Loucy (cell line): Measurements from ENCODE around the gene CLEC2L.
A peak's percentile ranks its signal among the peaks of the same experiment; 100 is the strongest.

Experiments used
- H2AFZ ChIP-seq: fragments of 200-600 bp; sonication (generic); 2 replicates; pipeline ENCODE4 v1.6.0; 2016; ENCODE audit warnings: antibody characterized with exemption, mild to moderate bottlenecking, low read length, moderate library complexity
- H3F3A ChIP-seq: fragments of 200-600 bp; 2 replicates; pipeline ENCODE4 v1.6.0; 2016; ENCODE audit warnings: antibody characterized with exemption, low read depth, mild to moderate bottlenecking
- H3K27me3 ChIP-seq: fragments of 200-600 bp; sonication (generic); 2 replicates; pipeline ENCODE4 v1.6.1; 2014; ENCODE audit warnings: low read length, mild to moderate bottlenecking; ENCODE audit not compliant: insufficient read depth, poor library complexity, severe bottlenecking
- H3K36me3 ChIP-seq: fragments of 200-600 bp; sonication (generic); 2 replicates; pipeline ENCODE4 v1.6.1; 2016; ENCODE audit warnings: low read length; ENCODE audit not compliant: insufficient read depth
- H3K4me1 ChIP-seq: fragments of 200-600 bp; sonication (generic); 2 replicates; pipeline ENCODE4 v1.5.1; 2014; ENCODE audit warnings: low read length, mild to moderate bottlenecking; ENCODE audit not compliant: insufficient read depth, poor library complexity, severe bottlenecking
- H3K4me2 ChIP-seq: fragments of 200-600 bp; sonication (generic); 2 replicates; pipeline ENCODE4 v1.6.0; 2014; ENCODE audit warnings: antibody characterized with exemption, low read length, low read depth, mild to moderate bottlenecking; ENCODE audit not compliant: poor library complexity, severe bottlenecking
- H3K4me3 ChIP-seq: fragments of 200-600 bp; sonication (generic); 2 replicates; pipeline ENCODE4 v1.5.1; 2014; ENCODE audit warnings: low read length, mild to moderate bottlenecking, mixed read lengths; ENCODE audit not compliant: poor library complexity, severe bottlenecking
- H3K79me2 ChIP-seq: fragments of 200-600 bp; sonication (generic); 2 replicates; pipeline ENCODE4 v1.6.1; 2014; ENCODE audit warnings: low read length; ENCODE audit not compliant: insufficient read depth
- H3K9ac ChIP-seq: fragments of 200-600 bp; sonication (generic); 2 replicates; pipeline ENCODE4 v1.6.0; 2014; ENCODE audit warnings: mild to moderate bottlenecking, low read depth, low read length, moderate library complexity; ENCODE audit not compliant: poor library complexity, severe bottlenecking
- H3K9me2 ChIP-seq: fragments of 200-600 bp; sonication (generic); replicated peaks from 2 replicates; pipeline ENCODE4 v1.6.1; 2016; ENCODE audit warnings: low read depth, low read length, mixed read lengths
- H3K9me3 ChIP-seq: fragments of 200-600 bp; sonication (generic); 2 replicates; pipeline ENCODE4 v1.6.1; 2014; ENCODE audit warnings: mild to moderate bottlenecking, antibody characterized with exemption, low read length, low read depth; ENCODE audit not compliant: insufficient read depth
- H4K20me1 ChIP-seq: fragments of 200-600 bp; sonication (generic); 2 replicates; pipeline ENCODE4 v1.6.0; 2014; ENCODE audit warnings: antibody characterized with exemption, low read length, mild to moderate bottlenecking; ENCODE audit not compliant: insufficient read depth, poor library complexity, severe bottlenecking
- EZH2phosphoT487 ChIP-seq: fragments of 200-600 bp; IDR thresholded peaks from 2 replicates; pipeline ENCODE4 v1.6.1; 2018; ENCODE audit warnings: antibody characterized with exemption, mild to moderate bottlenecking, moderate library complexity, borderline replicate concordance
- TF ChIP-seq, protein P1 (sequence below): fragments of 200-600 bp; sonication (generic); conservative IDR thresholded peaks from 2 replicates; pipeline ENCODE4 v1.5.1; 2014; ENCODE audit warnings: mild to moderate bottlenecking, antibody characterized with exemption, low read length

Gene CLEC2L

DNA sequence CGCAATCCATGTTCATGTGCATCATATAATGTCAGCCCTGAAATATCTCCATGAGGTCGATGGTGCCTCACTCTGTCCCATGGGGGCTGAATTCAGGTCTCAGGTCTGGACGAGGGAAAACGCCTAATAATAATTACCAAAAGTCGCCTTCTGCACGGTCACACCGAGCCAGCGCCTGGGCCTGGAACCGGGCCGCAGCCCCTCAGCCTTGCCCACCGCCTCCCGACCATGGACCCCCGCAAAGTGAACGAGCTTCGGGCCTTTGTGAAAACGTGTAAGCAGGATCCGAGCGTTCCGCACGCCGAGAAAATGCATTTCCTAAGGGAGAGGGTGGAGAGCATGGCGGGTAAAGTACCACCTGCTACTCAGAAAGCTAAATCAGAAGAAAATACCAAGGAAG, 21.3 kb upstream of the CLEC2L start:
- Histone ChIP-seq H3K9me2 (no peaks in the 10 kb centered on the region), H3K36me3 (no peaks in the 10 kb centered on the region)
- TF ChIP-seq, protein P1, sequence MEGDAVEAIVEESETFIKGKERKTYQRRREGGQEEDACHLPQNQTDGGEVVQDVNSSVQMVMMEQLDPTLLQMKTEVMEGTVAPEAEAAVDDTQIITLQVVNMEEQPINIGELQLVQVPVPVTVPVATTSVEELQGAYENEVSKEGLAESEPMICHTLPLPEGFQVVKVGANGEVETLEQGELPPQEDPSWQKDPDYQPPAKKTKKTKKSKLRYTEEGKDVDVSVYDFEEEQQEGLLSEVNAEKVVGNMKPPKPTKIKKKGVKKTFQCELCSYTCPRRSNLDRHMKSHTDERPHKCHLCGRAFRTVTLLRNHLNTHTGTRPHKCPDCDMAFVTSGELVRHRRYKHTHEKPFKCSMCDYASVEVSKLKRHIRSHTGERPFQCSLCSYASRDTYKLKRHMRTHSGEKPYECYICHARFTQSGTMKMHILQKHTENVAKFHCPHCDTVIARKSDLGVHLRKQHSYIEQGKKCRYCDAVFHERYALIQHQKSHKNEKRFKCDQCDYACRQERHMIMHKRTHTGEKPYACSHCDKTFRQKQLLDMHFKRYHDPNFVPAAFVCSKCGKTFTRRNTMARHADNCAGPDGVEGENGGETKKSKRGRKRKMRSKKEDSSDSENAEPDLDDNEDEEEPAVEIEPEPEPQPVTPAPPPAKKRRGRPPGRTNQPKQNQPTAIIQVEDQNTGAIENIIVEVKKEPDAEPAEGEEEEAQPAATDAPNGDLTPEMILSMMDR: no peak
- TF ChIP-seq EZH2phosphoT487: no peak

DNA sequence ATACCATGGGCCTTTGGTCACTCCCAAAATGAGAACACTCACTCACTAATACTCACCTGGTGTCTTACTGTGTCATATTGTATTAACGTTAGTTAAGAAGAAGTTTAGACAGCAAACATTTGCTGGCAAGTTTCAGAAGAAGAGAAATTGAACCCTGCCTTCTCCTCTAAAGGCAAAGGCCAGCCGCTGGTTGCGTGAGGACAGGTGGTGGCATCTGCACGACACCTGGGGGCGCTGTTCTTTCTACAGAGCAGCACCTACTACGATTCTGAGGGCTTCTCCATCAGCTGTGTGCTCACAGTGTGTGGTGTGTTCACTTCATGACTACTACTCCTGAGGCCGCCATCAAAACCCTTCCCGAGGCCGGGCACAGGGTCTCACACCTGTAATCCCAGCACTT, 17.9 kb upstream of the CLEC2L start:
- H3K9me3 ChIP-seq: no peaks in the 10 kb centered on the region
- H3K4me1 ChIP-seq: no peaks in the 10 kb centered on the region
- H3K9me2 ChIP-seq: no peaks in the 10 kb centered on the region
- no peak for TF ChIP-seq EZH2phosphoT487
- TF ChIP-seq, protein P1: peak; percentile 71
- no peak overlapping the region for H3K9ac ChIP-seq
- H3K79me2 ChIP-seq: no peaks in the 10 kb centered on the region
- no peak overlapping the region for H3K4me3 ChIP-seq
- H2AFZ ChIP-seq: no peak overlapping the region
- no peaks in the 10 kb centered on the region for H4K20me1 ChIP-seq
- no peak overlapping the region for H3K4me2 ChIP-seq
- H3K36me3 ChIP-seq: no peaks in the 10 kb centered on the region
- H3K27me3 ChIP-seq: no peaks in the 10 kb centered on the region
- no peaks in the 10 kb centered on the region for H3F3A ChIP-seq

More for the DNA sequence above, 21.3 kb upstream of the CLEC2L start:
- Histone ChIP-seq H3K4me2 (no peak overlapping the region), H4K20me1 (no peaks in the 10 kb centered on the region), H3K9ac (no peak overlapping the region), H2AFZ (no peak overlapping the region), H3K9me3 (no peaks in the 10 kb centered on the region), H3F3A (no peaks in the 10 kb centered on the region), H3K79me2 (no peaks in the 10 kb centered on the region), H3K27me3 (no peaks in the 10 kb centered on the region), H3K4me1 (no peaks in the 10 kb centered on the region), H3K4me3 (no peak overlapping the region)

DNA sequence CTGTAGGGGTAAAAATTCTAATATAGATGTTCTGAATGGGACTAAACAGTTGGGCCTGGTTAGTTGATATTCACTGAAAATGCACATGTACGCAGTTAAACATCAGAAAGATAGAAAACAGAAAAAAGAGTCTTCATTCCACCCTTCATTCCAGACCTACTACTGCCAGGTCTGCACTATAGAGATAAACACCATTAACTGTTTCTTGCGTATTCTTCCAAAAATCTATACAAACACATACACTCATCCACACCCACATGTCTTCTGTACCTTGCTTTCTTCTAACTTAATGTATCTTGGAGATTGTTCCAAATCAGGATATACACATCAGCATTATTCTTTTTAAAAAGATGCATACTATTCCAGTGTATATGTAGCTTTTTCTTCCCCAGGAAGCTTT, 13.9 kb upstream of the CLEC2L start:
- no peak for TF ChIP-seq EZH2phosphoT487
- TF ChIP-seq, protein P1: no peak
- H3F3A ChIP-seq: no peaks in the 10 kb centered on the region
- H3K9me2 ChIP-seq: no peaks in the 10 kb centered on the region
- no peaks in the 10 kb centered on the region for H3K27me3 ChIP-seq
- H4K20me1 ChIP-seq: no peaks in the 10 kb centered on the region
- no peaks in the 10 kb centered on the region for H3K79me2 ChIP-seq
- H3K4me3 ChIP-seq: no peak overlapping the region
- H3K4me2 ChIP-seq: no peak overlapping the region
- H2AFZ ChIP-seq: no peak overlapping the region
- H3K36me3 ChIP-seq: no peaks in the 10 kb centered on the region
- H3K4me1 ChIP-seq: no peaks in the 10 kb centered on the region
- no peaks in the 10 kb centered on the region for H3K9me3 ChIP-seq
- no peak overlapping the region for H3K9ac ChIP-seq
